ENCODE measurements around the gene RING1. TPM values are rescaled to one million over a fixed set of nuclear protein-coding genes. Genes with fewer than 3 reads are reported as not detected.
"Not testable (repeated sequence)": the region's sequence is repeated elsewhere in the genome, so short reads cannot be mapped to it uniquely, and the experiment has no call there.

RING1 gene
- total RNA-seq, 2 donors from 2014 or later, result 7.5 to 13.9 TPM

DNA sequence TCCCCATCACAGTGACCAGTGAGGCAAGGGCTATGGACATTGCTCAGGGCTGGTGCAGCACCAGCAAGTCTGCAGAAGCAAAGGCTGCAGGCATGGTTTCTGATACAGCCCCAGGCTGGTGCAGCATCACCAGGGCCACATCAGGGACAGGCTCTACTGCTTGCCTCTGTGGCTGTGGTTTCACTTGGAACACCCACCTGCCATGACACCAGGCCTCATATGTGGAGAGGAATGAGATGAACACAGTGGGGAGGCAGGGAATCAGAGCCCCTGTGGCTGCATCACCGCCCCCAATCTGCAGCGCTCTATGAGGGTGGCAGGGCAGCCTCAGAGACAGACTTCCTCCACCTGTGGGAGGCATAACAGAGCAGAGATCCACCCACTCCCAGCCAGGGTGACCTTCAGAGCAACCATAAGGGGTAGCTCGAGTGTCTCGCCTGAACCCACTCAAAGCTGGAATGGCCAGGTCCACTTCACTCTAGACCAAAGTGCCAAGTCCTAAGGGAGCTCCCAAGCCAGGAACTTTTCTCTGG, 7.9 kb downstream of the RING1 start:
- TF ChIP-seq, protein P1, sequence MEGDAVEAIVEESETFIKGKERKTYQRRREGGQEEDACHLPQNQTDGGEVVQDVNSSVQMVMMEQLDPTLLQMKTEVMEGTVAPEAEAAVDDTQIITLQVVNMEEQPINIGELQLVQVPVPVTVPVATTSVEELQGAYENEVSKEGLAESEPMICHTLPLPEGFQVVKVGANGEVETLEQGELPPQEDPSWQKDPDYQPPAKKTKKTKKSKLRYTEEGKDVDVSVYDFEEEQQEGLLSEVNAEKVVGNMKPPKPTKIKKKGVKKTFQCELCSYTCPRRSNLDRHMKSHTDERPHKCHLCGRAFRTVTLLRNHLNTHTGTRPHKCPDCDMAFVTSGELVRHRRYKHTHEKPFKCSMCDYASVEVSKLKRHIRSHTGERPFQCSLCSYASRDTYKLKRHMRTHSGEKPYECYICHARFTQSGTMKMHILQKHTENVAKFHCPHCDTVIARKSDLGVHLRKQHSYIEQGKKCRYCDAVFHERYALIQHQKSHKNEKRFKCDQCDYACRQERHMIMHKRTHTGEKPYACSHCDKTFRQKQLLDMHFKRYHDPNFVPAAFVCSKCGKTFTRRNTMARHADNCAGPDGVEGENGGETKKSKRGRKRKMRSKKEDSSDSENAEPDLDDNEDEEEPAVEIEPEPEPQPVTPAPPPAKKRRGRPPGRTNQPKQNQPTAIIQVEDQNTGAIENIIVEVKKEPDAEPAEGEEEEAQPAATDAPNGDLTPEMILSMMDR (IDR thresholded peaks at IDR 0.05), result no peak
- H3K4me1 ChIP-seq, result peaks cover 0 to 19% of the 10 kb centered on the region in 2 donors
- DNase-seq (ENCODE audit: low spot score), result no peak
- no peaks in the 10 kb centered on the region for H3K9me3 ChIP-seq
- no peak overlapping the region for H3K4me3 ChIP-seq
- no peaks in the 10 kb centered on the region for H3K27me3 ChIP-seq
- H3K36me3 ChIP-seq, result no peaks in the 10 kb centered on the region
- no peak overlapping the region for H3K27ac ChIP-seq

DNA sequence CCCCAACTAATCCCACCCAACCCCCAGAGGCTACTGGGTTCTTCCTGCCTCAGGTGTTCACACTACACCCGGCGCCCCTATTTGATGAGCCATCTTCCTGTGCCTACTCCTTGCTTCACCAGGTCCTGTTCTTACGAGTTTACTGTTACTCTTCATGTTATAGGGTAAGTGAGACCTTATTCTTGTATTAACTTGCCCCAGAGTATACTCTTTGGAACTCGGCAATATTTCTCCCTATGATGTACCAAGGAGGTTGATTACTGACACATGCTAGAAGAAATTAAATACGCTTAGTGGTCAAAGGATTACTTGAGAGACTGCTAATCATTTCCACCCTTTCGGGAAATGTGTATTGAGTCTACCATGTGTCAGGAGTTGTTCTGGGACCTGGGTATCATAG, 8.9 kb downstream of the RING1 start:
- Histone ChIP-seq H3K9me3 (no peaks in the 10 kb centered on the region), H3K27ac (no peak overlapping the region), H3K36me3 (no peaks in the 10 kb centered on the region), H3K27me3 (no peaks in the 10 kb centered on the region), H3K4me3 (no peak overlapping the region), H3K4me1 (peaks cover 0 to 18% of the 10 kb centered on the region in 2 donors)
- no peak for DNase-seq (ENCODE audit: low spot score)
- TF ChIP-seq, protein P1 (IDR thresholded peaks at IDR 0.05), result no peak

DNA sequence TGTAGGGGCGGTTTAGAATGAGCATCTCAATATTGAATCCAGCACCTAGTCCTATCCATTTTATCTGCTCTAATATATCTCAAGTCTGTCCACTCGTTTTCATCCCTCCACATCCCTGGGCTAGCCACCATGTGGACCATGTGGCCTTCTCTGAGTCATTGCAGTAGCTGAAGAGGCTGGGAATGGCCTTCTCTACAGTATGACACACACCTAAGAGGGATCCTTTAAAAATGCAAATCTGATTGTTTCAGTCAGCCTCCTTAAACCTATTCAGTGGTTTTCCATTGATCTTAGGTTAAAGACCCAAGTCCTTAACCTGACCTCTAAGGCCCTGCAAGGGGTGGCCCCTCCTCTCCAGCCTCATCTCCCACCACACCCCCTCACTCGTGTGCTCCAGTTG, 9.4 kb downstream of the RING1 start:
- Histone ChIP-seq H3K4me3 (no peak overlapping the region), H3K27me3 (no peaks in the 10 kb centered on the region), H3K4me1 (peaks cover 0 to 14% of the 10 kb centered on the region in 2 donors), H3K36me3 (no peaks in the 10 kb centered on the region), H3K9me3 (no peaks in the 10 kb centered on the region), H3K27ac (no peak overlapping the region)
- TF ChIP-seq, protein P1 (IDR thresholded peaks at IDR 0.05), result no peak
- DNase-seq (ENCODE audit: low spot score), result no peak

DNA sequence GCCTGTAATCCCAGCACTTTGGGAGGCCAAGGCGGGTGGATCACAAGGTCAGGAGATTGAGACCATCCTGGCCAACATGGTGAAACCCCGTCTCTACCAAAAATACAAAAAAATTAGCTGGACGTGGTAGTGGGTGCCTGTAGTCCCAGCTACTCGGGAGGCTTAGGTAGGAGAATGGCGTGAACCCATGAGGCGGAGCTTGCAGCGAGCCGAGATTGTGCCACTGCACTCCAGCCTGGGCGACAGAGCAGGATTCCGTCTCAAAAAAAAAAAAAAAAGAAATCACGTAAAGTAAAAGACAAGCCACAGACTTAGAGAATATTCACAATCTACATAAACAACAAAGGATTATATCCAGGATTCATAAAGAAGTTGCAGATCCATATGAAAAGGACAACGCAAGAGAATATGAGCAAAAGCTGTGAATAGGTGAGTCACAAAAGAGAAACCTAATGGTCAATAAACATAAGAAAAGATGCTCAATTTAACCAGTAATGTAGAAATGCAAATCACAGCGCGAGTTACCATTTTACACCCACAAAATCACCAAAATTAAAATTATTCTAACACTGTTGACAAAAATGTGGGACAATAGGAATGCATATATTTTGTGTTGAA, 18.3 kb downstream of the RING1 start:
- DNase-seq (ENCODE audit: low spot score); H3K27me3 ChIP-seq; H3K4me1 ChIP-seq: not testable (repeated sequence)

DNA sequence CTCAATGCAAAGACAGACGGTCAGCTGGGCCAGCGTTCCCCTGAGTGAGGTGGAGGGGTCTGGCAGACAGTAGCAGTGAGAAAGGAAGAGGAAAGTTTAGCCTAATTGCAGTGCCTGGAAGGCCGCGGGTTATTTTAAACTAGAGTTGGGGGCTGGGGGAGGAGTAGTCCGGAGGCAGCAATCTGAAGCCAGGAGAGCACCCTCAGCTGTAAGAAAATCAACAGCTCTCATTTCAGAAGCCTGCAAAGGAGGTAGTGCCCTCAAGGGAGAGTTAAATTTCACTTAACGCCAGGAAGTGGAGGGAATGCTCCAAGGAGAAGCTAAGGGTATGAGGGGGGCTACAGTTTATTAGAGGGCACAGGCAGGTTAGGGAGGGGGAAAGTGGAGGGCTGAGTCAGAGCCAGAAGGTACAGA, 26.9 kb downstream of the RING1 start:
- TF ChIP-seq, protein P1 (IDR thresholded peaks at IDR 0.05), result no peak
- DNase-seq (ENCODE audit: low spot score), result no peak
- Histone ChIP-seq H3K9me3 (no peaks in the 10 kb centered on the region), H3K27ac (no peak overlapping the region), H3K4me1 (no peaks in the 10 kb centered on the region), H3K36me3 (no peaks in the 10 kb centered on the region), H3K4me3 (no peak overlapping the region), H3K27me3 (no peaks in the 10 kb centered on the region)

More for the DNA sequence above, 18.3 kb downstream of the RING1 start:
- not testable (repeated sequence) for H3K4me3 ChIP-seq, H3K27ac ChIP-seq, H3K9me3 ChIP-seq, H3K36me3 ChIP-seq

DNA sequence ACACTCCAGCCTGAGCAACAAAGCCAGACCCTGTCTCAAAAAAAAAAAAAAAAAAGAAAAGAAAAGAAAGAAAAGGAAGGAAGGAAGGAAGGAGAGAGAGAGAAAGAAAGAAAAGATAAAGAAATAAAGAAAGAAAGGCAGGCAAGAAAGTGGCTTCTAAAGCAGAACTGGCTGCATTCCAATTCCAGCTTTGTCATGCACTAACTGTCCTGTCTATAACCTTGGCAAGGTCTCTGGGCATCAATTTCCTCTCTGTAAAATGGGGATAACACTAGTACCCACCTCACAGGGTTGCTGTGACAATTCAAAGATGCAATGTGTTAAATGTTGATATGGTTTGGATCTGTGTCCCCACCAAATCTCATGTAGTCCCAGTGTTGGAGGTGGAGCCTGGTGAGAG, 28.0 kb downstream of the RING1 start:
- TF ChIP-seq, protein P1 (IDR thresholded peaks at IDR 0.05), result no peak

More for the DNA sequence above, 28.0 kb downstream of the RING1 start:
- H3K4me3 ChIP-seq, result no peak overlapping the region
- H3K4me1 ChIP-seq, result no peaks in the 10 kb centered on the region
- H3K27me3 ChIP-seq, result no peaks in the 10 kb centered on the region
- no peaks in the 10 kb centered on the region for H3K9me3 ChIP-seq
- no peak overlapping the region for H3K27ac ChIP-seq
- no peak for DNase-seq (ENCODE audit: low spot score)
- no peaks in the 10 kb centered on the region for H3K36me3 ChIP-seq
